ENCODE results near the gene SORCS1.

DNA sequence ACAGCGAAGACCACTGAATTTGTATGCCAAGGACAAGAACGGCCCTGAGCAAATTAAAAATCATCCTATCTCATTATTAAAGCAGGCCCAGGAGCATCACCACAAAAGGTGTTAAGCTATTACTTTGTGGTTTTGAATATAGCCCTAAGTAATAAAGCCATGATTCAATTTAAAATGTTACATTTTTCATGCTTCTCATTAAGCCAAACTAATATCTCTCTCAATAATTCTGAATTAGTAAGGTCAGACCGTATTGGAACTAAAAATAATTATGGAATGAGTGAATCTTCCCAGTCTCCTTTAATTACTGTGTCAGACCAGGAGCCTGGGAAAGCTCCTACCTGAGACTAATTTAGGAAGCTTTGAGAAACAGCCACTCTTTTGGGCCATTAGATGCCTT is 162.4 kb downstream of the SORCS1 start:
- TF ChIP-seq, protein P1, sequence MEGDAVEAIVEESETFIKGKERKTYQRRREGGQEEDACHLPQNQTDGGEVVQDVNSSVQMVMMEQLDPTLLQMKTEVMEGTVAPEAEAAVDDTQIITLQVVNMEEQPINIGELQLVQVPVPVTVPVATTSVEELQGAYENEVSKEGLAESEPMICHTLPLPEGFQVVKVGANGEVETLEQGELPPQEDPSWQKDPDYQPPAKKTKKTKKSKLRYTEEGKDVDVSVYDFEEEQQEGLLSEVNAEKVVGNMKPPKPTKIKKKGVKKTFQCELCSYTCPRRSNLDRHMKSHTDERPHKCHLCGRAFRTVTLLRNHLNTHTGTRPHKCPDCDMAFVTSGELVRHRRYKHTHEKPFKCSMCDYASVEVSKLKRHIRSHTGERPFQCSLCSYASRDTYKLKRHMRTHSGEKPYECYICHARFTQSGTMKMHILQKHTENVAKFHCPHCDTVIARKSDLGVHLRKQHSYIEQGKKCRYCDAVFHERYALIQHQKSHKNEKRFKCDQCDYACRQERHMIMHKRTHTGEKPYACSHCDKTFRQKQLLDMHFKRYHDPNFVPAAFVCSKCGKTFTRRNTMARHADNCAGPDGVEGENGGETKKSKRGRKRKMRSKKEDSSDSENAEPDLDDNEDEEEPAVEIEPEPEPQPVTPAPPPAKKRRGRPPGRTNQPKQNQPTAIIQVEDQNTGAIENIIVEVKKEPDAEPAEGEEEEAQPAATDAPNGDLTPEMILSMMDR (IDR thresholded peaks at IDR 0.05) = no peak
- no peak for TF ChIP-seq POLR2A (IDR thresholded peaks at IDR 0.05)
- no peak for TF ChIP-seq EP300 (IDR thresholded peaks at IDR 0.05)

Data from ovary (tissue), 3 donors.